HG03439 (cell line): ENCODE measurements around the gene ARV1.
"Not testable (repeated sequence)": the region's sequence is repeated elsewhere in the genome, so short reads cannot be mapped to it uniquely, and the experiment has no call there.

ENCODE experiments used
- ATAC-seq: cut with Tn5 transposase; IDR thresholded peaks from one replicate; pipeline ENCODE4 v1.9.1; 2021; ENCODE audit warnings: mild to moderate bottlenecking, moderate library complexity; ENCODE audit not compliant: unreplicated experiment

Gene ARV1

GRCh38 chr1:231040800-231041718 lies 62.2 kb downstream of the ARV1 start:
- ATAC-seq: no peak

DNA sequence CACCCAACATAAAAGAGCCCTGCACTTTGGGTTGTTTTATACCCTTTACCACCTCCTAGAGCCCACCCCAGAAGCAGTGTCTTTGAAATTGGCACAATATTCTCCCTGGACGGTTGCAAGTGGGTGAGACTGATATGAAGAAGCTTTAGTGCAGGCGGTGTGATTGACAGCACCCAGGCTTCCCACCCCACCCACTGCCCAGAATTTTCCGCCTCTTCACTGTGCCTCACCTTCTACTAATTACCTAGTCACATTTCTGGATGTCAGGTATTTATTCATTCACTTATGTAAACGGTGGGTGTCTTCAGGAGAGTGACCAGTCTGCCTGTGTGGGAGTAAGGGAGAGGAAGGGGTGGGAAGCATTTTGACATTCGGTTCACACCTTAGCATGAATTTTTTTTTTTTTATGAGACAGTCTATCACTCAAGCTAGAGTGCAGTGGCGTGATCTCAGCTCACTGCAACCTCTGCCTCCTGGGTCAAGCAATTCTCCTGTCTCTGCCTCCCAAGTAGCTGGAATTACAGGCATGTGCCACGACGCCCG lies 62.9 kb downstream of the ARV1 start:
- no peak for ATAC-seq

DNA sequence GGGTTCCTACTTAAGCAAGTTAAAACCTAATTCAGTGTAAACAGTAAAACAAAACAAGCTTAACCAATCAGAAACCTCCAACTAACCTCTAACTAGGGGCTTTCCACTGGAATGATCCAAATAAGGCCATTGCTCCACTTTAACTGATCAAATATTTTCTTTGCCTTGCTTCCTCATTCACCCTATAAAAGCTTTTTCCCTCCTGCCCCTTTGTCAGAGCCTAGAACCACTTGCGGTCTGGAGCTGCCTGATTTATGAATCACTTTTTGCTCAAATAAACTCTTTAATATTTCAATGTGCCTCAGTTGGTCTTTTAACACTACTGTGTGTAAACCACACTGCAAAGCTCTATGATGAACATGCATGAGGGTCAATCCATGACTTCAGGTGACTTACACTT lies 65.7 kb downstream of the ARV1 start:
- no peak for ATAC-seq

- ATAC-seq: no peak
Measured at GRCh38 chr1:231045286-231045685, 66.4 kb downstream of the ARV1 start.

- not testable (repeated sequence) for ATAC-seq
Measured at GRCh38 chr1:231045921-231046729, 67.2 kb downstream of the ARV1 start.

- no peak for ATAC-seq
Measured at GRCh38 chr1:231046730-231047395, 68.0 kb downstream of the ARV1 start.

DNA sequence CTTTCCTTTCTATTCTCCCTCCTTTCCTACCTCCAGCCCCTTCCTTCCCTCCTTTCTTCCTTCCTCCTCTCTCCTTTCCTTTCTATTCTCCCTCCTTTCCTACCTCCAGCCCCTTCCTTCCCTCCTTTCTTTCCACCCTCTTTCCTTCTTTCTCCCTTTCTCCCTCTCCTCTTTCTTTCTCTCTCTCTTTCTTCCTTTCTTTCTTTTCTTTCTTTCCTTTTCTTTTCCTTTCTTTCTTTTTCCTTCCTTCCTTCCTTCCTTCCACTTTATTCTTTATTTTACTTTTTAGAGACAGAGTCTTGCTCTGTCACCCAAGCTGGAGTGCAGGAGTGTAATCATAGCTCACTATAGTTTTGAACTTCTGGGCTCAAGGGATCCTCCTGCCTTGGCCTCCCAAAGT lies 68.6 kb downstream of the ARV1 start:
- ATAC-seq: not testable (repeated sequence)

DNA sequence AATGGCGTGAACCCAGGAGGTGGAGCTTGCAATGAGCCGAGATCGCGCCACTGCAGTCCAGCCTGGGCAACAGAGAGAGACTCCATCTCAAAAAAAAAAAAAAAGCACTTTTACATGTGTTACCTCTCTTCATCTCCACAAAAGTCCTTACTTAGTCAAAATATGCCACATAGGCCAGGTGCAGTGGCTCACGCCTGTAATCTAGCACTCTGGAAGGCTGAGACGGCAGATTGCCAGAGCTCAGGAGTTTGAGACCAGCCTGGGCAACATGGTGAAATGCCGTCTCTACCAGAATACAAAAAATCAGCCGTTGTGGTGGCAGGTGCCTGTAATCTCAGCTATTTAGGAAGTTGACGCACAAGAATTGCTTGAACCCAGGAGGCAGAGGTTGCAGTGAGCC lies 69.5 kb downstream of the ARV1 start:
- ATAC-seq: not testable (repeated sequence)

DNA sequence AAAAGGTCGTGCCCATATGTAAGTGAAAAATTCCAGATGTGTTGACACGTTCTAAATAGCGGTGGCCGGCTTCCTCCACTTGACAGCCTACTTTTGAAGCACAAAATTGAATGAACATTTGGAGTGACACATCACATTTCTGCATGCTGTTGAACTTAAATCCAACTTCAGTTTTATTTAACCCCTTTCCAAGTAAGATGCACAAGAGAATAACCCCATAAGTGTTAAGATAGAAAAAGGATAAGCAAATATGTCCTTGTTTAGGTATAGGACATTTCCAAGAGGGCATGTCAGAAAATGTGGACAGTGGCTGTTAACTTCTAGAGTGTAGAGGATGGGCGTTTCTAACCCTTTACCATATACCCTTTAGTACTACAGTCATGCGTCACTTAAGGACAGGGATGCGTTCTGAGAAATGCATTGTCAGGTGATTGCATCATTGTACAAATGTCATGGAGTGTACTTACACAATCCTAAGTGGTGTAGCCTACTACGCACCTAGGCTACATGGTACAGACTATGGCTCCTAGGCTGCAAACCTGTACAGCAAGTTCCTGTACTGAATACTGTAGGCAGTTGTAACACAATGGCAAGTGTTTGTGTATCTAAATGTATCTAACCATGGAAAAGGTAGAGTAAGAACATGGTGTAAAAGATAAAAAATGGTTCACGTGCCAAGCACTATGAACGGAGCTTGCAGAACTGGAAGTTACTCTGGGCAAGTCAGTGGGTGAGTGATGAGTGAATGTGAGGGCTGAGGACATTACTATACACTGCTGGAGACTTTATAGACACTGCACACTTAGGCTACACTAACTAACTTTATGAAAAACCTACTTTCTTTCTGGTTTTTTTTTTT lies 70.5 kb downstream of the ARV1 start:
- no peak for ATAC-seq
